Measurements from ENCODE around the gene ATP8A2.

The ATP8A2 gene

DNA sequence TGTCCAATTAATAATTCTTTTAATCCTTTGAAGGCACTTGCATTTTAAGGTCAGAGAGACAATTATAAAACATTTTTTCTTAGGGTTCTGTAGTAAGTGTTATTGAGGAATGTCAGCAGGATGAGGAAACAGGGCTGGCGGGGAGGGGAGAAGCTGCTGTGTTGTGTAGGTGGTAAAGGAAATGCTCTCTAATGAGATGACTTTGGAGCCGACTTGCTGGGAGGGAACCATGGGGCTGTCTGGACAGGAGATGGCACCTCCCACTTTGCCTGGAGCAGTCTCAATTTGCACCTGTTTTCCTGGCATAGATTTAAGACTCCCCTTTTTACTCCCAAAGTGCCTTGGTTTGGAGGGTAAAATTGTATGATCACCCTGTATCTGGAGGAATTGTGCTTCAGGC, 230.4 kb downstream of the ATP8A2 start:
- no peak overlapping the region for H3K4me3 ChIP-seq
- DNase-seq (ENCODE audit: low spot score): no peak
- H3K27ac ChIP-seq: no peak overlapping the region
- no peak for TF ChIP-seq CTCF (IDR thresholded peaks at IDR 0.05)

- TF ChIP-seq CTCF (IDR thresholded peaks at IDR 0.05): no peak
- Histone ChIP-seq H3K4me3 (no peak overlapping the region), H3K27ac (no peak overlapping the region)
- no peak for DNase-seq (ENCODE audit: low spot score)
Observed at GRCh38 chr13:25604106-25604505, 232.3 kb downstream of the ATP8A2 start.

- no peak for DNase-seq (ENCODE audit: low spot score)
- no peak for TF ChIP-seq CTCF (IDR thresholded peaks at IDR 0.05)
- H3K4me3 ChIP-seq: no peak overlapping the region
- no peak overlapping the region for H3K27ac ChIP-seq
Observed at GRCh38 chr13:25607096-25607495, 235.3 kb downstream of the ATP8A2 start.

DNA sequence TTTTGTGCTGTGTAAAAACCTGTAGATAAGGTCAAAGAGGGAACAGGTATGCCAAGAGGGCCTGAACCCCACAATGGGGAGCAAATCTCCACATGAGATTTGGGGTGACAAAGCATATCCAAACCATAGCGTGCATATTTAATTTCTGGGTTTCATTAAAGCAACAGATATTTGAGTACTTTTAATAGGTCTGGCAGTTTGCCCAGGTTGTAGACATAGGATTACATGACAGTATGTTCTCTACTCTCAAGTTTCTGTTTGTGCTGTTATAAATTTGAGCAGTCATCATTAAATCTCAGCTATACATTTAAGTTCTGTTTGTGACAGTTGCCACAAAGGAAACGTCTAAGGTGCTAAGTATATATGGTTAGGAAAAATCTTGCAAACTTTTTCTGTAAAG, 236.4 kb downstream of the ATP8A2 start:
- TF ChIP-seq CTCF (IDR thresholded peaks at IDR 0.05): no peak
- H3K4me3 ChIP-seq: no peak overlapping the region
- no peak for DNase-seq (ENCODE audit: low spot score)
- H3K27ac ChIP-seq: no peak overlapping the region

DNA sequence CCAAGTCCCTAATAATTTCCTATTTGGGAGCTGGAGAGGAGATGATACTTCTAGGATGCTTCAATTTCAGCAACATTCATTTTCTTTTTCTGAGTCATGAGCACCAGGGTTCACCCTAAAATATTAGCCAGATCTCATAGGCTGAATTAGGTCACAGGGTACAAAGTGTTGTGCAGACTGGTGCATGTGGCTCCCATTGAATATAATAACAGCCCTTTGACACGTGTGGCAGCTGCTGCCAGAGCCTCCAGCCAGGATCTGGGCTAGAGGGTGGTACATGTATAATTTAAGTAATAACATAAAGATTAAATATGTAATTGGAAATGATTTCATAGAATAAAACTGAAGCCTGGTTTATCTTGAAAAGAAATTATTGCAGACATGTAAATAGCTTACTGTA, 244.9 kb downstream of the ATP8A2 start:
- DNase-seq (ENCODE audit: low spot score): no peak
- H3K4me3 ChIP-seq: no peak overlapping the region
- H3K27ac ChIP-seq: no peak overlapping the region
- TF ChIP-seq CTCF (IDR thresholded peaks at IDR 0.05): no peak

- Histone ChIP-seq H3K27ac (no peak overlapping the region), H3K4me3 (no peak overlapping the region)
- DNase-seq (ENCODE audit: low spot score): no peak
- TF ChIP-seq CTCF (IDR thresholded peaks at IDR 0.05): no peak
Observed at GRCh38 chr13:25619897-25620296, 248.1 kb downstream of the ATP8A2 start.

DNA sequence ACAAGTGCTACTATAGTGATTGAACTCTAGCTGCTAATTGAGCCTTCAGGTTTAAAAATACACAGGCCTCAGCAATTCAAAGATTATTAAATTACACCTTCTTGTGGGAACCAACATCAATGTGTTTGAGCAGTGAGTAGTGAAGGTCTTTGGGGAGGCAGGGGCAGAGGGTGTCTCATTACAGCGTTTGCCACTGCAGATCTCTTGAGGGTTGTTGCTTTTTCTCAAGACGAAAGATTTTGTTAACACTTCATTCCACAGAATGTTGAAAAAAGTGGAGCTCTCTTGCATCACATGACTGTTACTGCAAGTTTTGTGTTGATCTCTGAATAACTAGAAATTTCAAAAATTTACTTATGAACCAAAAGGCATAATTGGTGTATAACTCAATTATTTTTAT, 253.6 kb downstream of the ATP8A2 start:
- TF ChIP-seq CTCF (IDR thresholded peaks at IDR 0.05): no peak
- DNase-seq (ENCODE audit: low spot score): no peak
- no peak overlapping the region for H3K4me3 ChIP-seq
- H3K27ac ChIP-seq: no peak overlapping the region

All from coronary artery (tissue), 2 donors.